Measurements from ENCODE around the gene TRDMT1.

GRCh38 chr10:17125206-17125893, 76.1 kb downstream of the TRDMT1 start:
- TF ChIP-seq CTCF (optimal IDR thresholded peaks at IDR 0.05 in 1 of 3, IDR thresholded peaks at IDR 0.05 in 1 of 3, conservative IDR thresholded peaks at IDR 0.05 in 1 of 3; ENCODE audit: extremely low read depth in 1 of 3, insufficient read depth in 2 of 3, low read length in 3 of 3): no peak
- no peak for TF ChIP-seq EZH2 (IDR thresholded peaks at IDR 0.05; ENCODE audit: low read length)

Measured in keratinocyte (primary cell).